ENCODE data around the gene RASGRP1.

RASGRP1 gene

DNA sequence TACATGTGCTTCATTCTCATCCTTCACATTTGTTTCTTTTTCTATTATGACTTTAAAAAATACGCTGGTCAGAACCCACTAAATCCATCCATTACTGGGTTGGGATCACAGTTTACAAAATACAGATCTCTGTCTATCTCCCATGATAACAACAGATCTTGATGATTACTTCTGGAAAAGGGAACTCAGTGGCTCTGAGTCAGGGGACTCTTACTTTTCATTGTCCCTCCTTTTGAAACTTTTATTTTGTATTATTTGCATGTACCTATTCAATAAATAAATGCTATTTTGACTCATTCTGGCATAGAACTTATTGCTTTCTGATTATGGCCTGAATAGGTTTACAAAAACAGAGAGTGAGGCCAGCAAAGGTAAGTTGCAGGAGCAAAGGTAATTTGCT is 11.6 kb upstream of the RASGRP1 start:
- no peak for DNase-seq (ENCODE audit: low read depth in 2 of 2)

DNA sequence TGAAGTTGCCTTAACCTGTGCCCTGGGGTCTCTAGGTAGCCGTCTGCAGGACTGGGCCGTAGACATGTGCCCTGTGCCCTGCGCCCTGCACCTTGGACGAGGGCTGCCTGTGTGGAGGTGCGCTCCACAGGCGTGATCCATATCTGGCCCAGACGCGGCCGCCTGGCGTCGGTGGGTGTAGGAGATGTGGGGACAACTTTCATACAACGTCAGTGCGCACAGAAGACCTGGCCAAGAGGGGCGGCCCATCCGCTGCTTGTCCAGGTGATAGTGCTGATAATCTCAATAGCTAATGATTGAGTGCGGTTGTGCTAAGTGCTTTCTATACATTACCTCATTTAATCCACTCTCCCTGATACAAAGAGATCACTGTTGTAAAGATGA is 665 bp upstream of the RASGRP1 start:
- no peak for DNase-seq (ENCODE audit: low read depth in 2 of 2)

DNA sequence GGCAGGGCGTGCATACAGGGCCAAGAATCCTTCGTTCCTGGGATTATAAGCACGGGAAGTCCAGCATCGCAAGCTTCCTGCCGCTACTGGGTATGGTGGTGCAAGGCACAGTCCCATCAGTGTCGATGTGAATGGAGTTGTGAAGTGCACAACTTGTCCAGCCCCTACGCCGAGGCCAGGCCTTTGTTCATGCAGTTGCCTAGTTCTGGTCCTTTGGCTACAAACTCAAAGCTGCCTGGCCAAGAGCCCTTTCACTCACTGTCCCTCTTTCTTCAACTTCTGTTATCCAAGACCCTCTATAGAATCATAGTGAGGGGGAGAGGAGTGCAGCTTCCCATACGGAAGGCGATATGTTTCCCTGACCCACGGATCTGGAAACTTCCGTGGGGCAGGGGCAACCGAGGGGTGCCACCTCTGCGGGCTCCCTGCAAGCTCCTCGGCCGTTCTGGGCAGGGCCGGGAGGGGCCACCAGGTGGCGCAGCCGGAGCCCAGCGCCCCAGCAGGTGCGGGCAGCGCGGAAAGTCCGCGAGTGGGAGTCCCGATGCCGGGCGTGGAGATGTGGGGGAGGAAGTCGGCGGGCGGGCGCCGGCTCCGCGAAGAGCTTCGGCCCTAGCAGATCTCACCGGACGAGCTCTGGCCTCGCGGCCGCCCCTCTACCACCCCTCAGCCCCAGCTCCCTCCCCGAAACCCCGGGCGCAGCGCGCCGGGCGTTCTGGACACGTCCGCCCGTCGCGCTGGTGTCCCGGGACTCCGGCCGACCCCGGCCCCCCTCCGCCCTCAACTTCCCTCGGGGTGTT is 693 bp downstream of the RASGRP1 start:
- peak; percentile 87 to 90 for DNase-seq (ENCODE audit: low read depth in 2 of 2)

DNA sequence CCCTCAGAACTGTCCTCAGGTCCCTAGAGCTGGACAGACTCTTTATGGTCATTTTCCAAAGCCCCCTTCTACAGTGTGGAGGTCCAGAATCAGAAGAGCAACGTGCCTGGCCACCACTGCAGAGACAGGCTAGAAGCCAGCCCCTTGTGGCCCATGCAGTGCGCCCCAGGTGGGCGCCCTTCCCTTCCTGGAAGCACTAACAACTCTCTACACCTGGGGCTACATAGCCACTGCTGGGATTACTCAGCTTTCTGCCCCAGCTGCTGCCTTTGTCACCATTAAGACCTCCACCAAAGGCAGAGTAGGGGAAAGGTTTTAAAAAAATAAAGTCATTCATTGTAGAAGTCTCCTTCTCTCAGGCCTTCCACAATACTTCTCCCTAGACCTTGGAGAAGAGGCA is 2.3 kb downstream of the RASGRP1 start:
- DNase-seq (ENCODE audit: low read depth in 2 of 2): no peak

DNA sequence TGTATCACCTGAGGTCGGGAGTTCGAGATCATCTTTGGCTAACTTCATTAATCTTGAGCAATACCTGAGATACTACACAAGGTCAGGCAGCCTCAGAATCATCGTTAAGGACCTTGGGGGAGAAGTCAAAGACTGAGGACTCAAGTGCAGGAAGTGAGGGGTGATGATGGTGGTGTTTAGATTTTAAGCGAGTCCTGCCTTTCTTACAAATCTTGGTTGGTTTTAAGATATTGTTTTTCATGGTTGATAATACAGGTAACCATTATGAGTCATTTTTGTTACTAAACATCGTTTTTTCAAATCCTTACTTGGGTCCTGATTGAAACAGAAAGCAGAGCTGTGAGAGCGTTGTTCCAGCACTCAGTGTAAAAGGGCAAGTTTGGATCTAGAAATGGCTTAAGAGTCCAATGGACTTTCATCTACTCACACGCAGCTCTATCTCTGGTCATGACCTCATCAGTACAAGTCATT is 4.1 kb downstream of the RASGRP1 start:
- DNase-seq (ENCODE audit: low read depth in 2 of 2): no peak

DNA sequence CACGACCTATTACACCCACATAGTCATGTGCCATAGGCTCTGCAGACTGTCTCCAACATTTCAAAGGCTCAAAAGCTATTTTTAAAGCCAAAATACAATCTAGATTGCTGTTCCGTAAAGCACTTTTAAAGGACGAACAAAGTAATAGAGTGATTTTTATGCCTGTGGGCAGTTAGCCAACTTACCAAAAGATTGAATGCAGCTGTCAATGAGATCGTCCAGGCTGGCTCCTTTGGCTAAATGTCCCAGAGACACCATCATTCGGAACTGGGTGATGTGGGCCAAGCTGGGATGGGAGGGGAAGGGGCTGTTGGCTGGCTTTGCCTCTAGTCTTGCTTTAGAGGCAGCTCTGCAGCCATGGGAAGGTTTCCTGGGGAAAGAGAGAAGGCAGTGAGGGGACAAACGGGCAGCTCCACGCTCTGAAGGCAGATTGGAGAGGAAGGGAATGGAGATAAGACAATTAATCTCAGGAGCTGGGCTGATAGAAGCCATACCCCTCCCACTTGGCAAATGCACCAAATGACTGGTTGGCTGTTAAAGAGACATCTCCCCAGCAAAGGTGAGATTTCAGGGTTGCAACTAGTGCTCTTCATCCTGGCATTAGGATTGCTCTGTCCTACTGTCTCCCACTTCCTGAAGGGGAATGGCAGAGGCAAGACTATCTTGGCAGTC is 4.8 kb downstream of the RASGRP1 start:
- no peak for DNase-seq (ENCODE audit: low read depth in 2 of 2)

DNA sequence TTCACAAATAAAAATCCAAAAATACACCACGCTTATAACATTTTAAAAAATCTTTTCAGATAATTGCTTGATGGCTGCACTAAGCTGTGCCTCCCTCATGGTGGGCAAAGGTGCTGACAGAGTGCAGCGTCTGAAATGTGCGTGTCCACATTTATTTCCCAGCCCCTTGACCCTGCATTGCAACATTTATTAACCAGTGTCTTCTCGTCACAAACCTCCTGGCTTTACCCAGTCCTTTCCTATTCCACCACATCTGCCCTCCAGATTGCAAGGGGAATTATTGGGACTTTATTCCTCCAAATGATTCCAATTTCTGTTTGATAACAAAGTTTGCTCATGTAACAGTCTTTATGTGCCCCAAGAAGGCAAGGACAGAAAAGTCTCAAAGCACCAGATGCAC is 5.5 kb downstream of the RASGRP1 start:
- no peak for DNase-seq (ENCODE audit: low read depth in 2 of 2)

DNA sequence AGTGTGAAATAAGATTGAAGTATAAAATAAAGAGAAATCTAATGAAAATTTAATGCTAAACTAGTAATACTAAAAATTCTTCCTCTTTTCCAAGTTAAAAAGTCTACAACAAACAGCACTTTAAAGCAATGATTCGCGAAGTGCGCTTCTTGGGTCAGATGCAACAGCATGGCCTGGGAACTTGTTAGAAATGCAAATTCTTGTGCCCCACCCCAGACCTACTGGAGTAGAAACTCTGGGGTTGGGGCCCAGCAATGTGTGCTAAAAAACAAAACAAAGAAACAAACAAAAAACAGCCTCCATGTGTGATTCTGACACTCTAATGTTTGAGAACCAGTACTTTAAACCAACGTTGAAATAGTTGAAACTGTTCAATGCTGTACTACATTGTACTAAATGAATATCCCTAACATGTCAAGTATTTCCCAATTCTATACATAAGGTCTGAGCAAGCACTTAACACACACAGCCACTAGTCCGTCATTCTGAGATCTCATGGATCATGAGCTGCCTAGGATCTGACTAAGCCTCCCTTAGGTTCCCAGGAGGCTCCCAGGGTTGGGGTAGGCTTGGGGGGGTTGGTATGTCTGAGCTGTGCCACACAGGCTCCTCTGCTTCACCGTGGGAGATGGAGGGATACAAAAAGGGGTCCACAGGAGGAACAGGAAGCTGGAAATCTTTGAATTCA is 6.1 kb downstream of the RASGRP1 start:
- no peak for DNase-seq (ENCODE audit: low read depth in 2 of 2)

DNA sequence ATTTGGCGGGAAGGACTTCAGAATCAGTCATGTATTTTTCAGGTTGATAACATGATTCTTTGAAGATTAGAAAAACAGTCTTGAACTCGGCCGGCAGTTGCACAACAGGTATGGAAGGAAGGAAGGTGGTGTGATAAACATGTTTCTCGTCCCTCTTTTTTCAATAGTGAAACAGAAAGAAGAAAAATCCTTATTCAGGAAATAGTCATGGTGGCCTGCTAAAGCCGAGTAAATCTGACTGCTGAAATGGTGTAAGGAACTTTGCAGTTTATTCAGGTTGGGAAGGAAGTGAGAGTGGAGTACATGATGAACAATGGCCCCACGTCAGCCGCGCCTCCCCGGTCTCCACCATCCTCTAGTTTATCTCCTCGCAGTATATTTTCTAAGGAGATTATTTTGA is 6.7 kb downstream of the RASGRP1 start:
- no peak for DNase-seq (ENCODE audit: low read depth in 2 of 2)

DNA sequence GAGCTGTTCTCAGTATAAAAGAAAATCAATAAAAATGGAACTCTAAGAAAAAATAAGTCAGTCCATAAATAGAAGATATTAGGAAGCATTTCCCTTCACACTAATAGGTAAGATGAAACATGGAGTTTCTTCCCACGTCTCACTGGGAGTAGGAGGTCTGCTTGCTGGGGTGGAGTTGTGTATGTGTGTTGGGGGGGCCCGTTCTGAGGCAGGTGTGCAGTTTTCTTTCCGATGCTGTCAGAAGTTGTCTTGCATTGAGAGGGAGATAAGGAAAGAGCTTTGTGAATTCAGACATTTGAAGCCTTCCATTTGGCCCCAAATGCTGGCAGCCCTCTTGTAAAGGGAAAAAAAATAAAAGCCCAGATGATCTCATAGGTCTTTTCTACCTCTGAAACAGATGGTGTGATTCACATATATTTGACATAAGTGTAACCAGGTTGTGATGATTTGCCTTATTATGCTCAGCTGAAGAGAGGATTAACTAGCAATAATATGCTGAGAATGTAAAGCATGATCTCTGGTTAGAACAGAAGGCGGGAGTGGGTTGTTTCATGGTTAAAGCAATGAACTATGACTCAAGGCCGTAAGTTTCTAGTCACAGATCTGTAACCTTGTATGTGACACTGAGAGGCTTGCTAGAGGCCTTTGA is 8.8 kb downstream of the RASGRP1 start:
- DNase-seq (ENCODE audit: low read depth in 2 of 2): peak in 1 of 2 donors; percentile 29

DNA sequence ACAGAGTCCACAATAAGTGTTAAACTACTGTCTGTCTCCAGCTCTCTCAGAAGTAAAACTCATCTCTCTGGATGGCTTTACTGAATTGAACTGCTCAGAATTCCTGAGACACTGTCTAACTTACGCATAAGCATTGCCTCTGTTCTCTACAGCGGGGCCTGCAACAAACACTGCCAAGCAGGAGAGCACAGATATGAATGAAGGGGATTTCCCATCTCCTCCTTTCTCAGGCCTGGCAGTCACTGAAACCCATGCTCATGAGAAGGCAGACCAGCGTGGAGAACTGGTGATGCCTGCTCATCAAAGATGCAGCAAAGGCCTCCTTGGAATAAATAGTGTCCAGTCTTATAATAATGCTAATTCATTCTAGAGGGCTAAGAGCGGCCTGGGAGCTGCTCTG is 10.3 kb downstream of the RASGRP1 start:
- peak in 1 of 2 donors; percentile 32 for DNase-seq (ENCODE audit: low read depth in 2 of 2)

DNA sequence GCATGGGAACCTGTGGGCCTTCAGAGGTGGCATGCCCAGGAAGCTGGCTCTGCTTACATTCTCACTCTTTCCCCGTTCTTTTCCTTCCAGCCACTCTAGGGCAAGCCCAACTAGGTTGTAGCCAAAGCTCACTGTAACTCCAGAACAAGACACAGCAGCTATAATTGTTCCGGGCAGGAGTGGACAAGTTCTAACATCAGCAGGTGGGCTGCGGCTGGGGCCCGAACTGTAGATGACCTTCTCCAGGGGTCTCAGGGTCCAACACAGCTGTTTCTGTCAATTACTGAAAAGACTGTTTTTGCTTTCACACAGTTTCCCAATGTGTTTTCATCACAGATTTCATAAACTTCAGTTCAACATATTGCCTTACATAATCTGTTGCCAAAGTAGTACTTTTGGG is 11.5 kb downstream of the RASGRP1 start:
- no peak for DNase-seq (ENCODE audit: low read depth in 2 of 2)

DNA sequence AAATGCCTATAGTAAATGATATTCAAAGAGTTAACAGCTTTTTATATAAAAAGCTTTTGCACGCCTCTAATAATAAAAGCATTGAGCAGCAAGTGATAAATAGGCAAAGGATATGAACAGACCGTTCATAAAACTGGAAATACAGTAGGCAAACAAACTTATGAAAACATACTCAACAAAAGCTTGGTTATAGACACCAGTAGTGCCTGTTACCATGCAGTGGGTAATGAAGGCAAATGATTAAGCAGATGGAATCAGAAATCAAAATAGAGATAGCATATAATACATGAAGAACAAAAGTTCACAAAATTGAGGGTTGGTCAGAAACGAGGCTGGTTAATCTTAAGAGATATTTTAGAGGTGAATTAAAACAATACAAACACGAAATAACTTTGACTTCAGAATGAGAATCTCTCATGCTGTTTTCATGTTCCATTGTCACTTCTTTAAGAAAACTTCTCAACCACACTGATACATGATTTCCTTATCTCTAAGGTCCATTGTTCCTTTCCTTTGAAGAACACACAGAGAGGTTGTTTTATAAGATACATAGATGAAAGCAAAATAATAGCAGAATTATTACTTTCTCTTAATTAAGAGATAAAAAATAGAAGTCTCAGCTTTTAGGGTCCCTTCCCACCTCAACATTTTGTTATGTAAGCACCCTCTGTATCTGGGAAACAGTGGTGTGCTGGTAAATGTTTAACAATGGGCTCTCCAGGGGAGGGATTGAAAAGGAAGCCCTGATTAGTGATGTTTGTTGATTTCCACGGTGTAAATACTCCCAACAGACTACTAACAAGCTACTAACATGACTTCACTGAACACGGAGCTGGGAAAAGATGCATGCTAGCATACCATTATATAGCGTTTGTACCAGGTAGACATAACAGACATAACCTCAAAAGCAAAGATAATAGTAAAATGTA is 12.6 kb downstream of the RASGRP1 start:
- DNase-seq (ENCODE audit: low read depth in 2 of 2): no peak

DNA sequence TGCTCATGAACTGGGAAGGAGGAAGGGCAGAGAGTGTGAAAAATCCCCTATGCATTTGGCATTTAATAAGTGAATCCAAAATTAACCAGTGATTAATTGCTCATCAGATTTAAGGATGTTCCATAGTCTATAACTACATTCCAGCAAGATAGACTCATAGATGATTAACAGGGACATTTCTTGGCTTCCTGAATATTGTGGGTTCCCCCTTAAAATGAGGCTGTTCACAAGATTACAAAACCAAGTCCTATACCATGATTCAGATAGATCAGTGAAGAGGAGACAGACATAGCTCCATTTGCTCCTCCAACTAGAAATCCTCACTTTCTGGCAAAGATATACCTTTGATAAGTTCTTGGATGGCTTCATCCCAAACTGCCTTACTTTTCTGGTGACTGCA is 15.4 kb downstream of the RASGRP1 start:
- no peak for DNase-seq (ENCODE audit: low read depth in 2 of 2)

DNA sequence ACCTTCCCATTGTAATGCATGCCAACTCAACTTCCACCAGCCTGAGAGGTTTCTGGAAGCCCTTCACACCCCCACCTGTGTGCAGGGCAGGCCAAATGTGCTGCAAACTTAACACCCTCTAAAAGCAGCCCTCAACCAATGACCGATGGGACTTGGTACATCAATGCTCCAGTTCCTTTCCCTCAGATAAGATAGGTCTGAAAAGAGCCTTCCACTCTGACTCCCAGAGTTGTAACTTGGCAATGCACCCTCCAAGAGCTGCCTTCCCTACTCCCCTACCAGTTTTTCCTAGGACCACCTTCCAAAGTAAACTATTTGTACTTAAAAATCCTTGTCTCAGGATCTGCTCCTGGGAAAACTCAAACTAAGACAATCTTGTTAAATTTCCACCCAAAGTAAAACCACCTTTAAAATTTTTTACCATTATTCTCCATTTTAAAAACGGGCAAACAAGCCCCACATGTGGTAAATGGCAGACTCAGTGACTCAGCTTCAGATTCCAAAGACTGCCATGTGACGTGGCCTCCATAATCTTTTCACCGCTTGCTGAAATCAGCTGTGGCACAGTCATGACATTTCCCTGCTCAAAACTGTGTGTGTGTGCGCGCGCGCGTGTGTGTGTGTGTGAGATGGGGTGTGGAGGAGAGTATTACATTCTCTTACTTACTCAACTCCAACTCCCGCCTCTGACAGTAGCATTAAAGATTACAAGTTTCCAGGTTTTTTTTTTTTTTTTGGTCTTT is 17.2 kb downstream of the RASGRP1 start:
- no peak for DNase-seq (ENCODE audit: low read depth in 2 of 2)

DNA sequence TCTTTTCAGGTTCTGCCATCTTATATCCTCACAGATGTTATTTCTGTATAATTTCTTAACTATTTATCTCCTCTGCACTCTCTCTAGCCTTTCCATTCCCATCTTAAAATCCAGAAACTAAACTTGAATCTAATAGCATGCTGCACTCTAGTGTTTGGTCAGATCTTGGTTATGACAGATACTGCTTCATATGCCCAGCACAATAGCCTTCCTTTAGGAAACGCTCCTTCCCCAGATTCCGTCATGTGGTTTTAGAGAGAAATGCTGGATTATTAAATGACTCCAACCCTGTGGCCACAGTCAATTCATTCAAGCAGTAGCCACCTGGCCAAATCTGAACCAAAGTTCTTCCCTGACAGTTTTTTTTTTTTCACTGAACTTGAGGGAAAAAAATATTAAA is 19.4 kb downstream of the RASGRP1 start:
- DNase-seq (ENCODE audit: low read depth in 2 of 2): no peak

DNA sequence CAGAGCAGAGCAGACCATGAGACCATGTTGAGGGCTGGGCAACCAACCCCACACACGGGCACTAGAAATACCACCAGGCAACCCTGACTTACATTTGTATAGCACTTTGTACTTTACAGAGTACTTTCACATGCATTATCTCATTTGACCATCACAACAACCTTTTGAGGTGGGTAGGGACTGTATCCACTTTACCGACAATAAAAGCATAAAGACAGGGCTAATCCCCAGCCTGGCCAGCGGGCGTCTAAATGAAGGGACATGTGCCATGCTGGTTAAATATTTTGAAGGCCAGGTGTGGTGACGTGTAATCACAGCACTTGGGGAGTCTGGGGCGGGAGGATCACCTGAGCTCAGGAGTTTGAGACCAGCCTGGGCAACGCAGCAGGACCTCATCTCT is 23.6 kb downstream of the RASGRP1 start:
- DNase-seq (ENCODE audit: low read depth in 2 of 2): no peak

DNA sequence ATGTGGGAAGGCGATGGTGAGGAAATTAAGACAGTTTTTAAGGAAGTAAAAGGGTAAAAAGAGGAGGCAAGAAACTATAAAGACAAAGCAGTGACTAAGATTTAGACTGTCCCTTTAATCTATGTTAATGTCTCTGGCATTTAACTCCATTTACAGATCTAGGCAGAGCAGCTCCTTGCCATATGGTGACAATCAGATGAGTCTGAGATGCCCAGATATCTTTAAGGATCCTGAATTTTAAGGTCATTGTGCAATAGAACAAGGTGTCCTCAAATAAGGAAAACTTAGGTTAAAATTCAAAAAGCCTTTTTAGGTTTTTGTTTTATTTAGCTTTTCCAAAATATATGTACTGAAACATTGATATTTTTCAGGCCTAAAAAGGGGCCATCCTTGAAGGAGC is 24.1 kb downstream of the RASGRP1 start:
- DNase-seq (ENCODE audit: low read depth in 2 of 2): no peak

DNA sequence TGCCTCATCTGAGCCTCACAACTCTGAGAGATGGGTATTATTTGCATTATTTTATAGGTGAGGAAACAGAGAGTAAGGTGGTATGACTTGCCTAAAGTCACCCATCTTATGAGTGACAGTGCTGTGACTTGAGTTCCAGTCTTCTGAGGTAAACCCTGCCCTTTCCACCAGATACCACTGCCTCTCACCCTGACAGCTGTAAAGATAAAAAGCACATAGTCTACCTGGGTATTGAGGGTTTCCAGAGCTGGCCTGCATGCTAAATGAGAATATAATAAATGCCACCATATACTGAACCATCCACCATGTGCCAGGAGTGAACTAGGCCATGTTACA is 25.6 kb downstream of the RASGRP1 start:
- DNase-seq (ENCODE audit: low read depth in 2 of 2): no peak

DNA sequence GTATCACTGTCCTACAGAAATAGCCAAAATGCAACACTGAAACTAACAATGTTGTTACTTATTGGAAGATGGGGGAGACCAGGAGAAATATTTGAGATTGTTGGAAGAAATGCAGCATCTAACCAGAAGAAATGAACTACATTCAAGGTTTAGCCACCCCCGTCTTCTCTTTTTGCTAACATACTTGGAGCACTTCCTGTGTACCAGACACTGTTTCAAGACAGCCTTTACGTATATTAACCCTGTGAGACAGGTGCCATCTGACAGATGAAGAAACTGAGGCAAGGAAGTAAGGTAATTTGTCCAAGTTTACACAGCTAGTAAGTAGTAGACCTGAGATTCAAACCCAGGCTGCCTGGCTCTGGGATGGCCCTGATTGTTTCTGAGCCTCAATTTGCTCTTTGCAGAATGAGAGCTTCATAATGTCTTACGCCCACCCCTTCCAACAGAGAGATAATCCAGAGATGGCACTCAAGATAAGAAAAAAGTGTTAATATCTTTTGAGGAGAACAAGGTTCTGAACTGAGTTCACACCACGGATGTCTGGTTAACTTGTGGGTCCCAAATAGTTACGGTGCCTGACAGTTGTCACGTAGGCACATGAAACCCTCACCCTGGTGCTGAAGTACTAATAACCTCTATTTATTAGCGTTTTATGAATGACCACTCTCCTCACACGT is 26.1 kb downstream of the RASGRP1 start:
- DNase-seq (ENCODE audit: low read depth in 2 of 2): no peak

Measured in stimulated activated CD4-positive, alpha-beta T cell treated with anti-CD3 and anti-CD28 coated beads, Interleukin-1b, Interleukin-23, amount 100 ng/mL, for 4 hours (primary cell).